ENCODE data around the gene POLR2B. TPM values are rescaled to one million over a fixed set of nuclear protein-coding genes. Genes with fewer than 3 reads are reported as not detected.
A peak's percentile ranks its signal among the peaks of the same experiment; 100 is the strongest.

The POLR2B gene
- total RNA-seq, 2 experiments from 2014 or later, result 70.0 to 72.5 TPM

DNA sequence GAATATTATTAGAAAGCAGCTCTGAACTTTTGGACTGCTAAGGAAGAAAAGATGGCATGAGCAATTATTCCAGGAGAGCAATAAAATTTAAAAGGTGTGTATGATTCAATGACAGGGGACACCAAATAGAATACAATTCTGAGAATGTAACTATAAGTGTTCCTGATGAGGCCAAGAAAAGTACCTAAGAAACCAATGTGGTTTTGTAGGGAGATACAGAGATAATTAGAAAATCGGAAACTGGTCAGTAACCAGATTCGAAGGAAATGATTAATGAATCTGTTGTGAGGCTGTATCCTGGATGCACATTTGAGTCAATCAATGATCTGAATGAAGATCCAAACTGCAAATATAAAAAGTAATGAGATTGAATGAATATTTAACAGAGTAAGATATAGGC is 7.3 kb upstream of the POLR2B start:
- H3K9me3 Mint-ChIP-seq, result no peaks in the 10 kb centered on the region

DNA sequence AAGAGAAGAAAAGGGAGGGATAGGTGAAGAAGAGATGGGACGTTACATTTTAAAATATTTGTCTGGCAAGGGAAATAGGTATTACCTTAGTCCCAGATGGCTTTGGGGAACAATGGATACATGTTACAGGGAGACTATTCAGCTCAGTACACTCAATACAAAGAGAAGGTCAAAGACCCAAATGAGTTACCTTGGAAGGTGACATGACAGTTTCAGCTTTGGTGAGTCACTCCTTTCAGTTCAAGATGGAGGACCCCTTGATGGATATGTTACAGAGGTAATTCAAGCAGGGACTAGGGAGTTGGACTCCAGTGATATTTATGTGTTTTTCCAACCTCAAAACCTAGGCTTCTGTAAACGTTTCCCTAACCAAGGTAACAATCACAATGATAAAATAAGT is 6.3 kb upstream of the POLR2B start:
- intact Hi-C loops (cut with DNase I, micrococcal nuclease), result loop anchor here in 1 of 2 experiments (10.0 kb wide), 2 partner anchors 538 to 1118 kb away; partner anchors contain the start of genes EXOC1, PAICS and PPAT
- Mint-ChIP-seq H3K4me3 (peak overlapping the region; percentile 54), H3K4me1 (ENCODE audit: low read depth) (peaks cover 38% of the 10 kb centered on the region), H3K36me3 (ENCODE audit: low read depth) (peaks cover 74% of the 10 kb centered on the region), H3K27me3 (no peaks in the 10 kb centered on the region), H3K27ac (peak overlapping the region; percentile 14), H3K9me3 (no peaks in the 10 kb centered on the region)
- no peak for ATAC-seq (ENCODE audit: poor library complexity)
- no peak overlapping the region for H3K27ac ChIP-seq (ENCODE audit: low read depth in 1 of 2, low read length in 2 of 2)
- no peak for TF ChIP-seq CTCF (IDR thresholded peaks at IDR 0.05)
- peaks cover 61% of the 10 kb centered on the region for H3K36me3 ChIP-seq (ENCODE audit: insufficient read depth, low read length)
- ChIA-PET POLR2A (no interaction called here), CTCF (no interaction called here)
- peaks cover 30% of the 10 kb centered on the region for H3K4me1 ChIP-seq (ENCODE audit: insufficient read depth, low read length)
- peaks cover 0 to 9% of the 10 kb centered on the region in 2 experiments for H3K9me3 ChIP-seq (ENCODE audit: control insufficient read depth in 1 of 2, insufficient read depth in 1 of 2, low read length in 2 of 2)
- H3K4me3 ChIP-seq (ENCODE audit: low read length), result no peak overlapping the region
- DNase-seq, result no peak
- no peaks in the 10 kb centered on the region for H3K27me3 ChIP-seq (ENCODE audit: control insufficient read depth in 1 of 2, insufficient read depth in 2 of 2, low read length in 2 of 2)

More for the DNA sequence above, 7.3 kb upstream of the POLR2B start:
- TF ChIP-seq CTCF (IDR thresholded peaks at IDR 0.05), result no peak
- Mint-ChIP-seq H3K36me3 (ENCODE audit: low read depth) (peaks cover 80% of the 10 kb centered on the region), H3K27ac (no peak overlapping the region), H3K4me1 (ENCODE audit: low read depth) (peaks cover 35% of the 10 kb centered on the region), H3K4me3 (no peak overlapping the region), H3K27me3 (no peaks in the 10 kb centered on the region)
- intact Hi-C loops (cut with DNase I, micrococcal nuclease), result loop anchor here in 1 of 2 experiments (10.0 kb wide), 2 partner anchors 537 to 1117 kb away; partner anchors contain the start of genes EXOC1, PAICS and PPAT
- ChIA-PET CTCF (no interaction called here), POLR2A (no interaction called here)
- Histone ChIP-seq H3K36me3 (ENCODE audit: insufficient read depth, low read length) (peaks cover 65% of the 10 kb centered on the region), H3K27ac (ENCODE audit: low read depth in 1 of 2, low read length in 2 of 2) (no peak overlapping the region), H3K9me3 (ENCODE audit: control insufficient read depth in 1 of 2, insufficient read depth in 1 of 2, low read length in 2 of 2) (peaks cover 0 to 9% of the 10 kb centered on the region in 2 experiments), H3K4me3 (ENCODE audit: low read length) (no peak overlapping the region), H3K27me3 (ENCODE audit: control insufficient read depth in 1 of 2, insufficient read depth in 2 of 2, low read length in 2 of 2) (no peaks in the 10 kb centered on the region), H3K4me1 (ENCODE audit: insufficient read depth, low read length) (peaks cover 23% of the 10 kb centered on the region)
- no peak for ATAC-seq (ENCODE audit: poor library complexity)
- no peak for DNase-seq

DNA sequence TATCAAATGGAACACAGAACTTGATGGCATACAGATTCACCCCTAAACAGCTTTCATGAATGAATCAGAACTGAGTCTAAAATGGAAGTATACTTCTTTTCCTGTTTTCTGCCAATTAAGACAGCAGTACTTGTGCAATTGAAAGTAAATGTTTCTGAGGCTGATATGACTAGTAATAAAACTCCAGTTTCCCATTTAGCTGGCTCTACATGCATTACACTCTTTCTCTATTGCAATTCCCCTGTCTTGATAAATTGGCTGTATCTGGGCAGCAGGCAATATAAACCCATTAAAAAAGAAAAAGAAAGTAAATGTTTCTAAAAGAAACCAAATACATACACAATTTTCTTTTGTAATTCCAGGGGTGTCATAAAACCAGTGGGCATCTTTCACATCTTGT is 5.9 kb upstream of the POLR2B start:
- Histone ChIP-seq H3K4me3 (ENCODE audit: low read length) (no peak overlapping the region), H3K36me3 (ENCODE audit: insufficient read depth, low read length) (peaks cover 57% of the 10 kb centered on the region), H3K27ac (ENCODE audit: low read depth in 1 of 2, low read length in 2 of 2) (no peak overlapping the region), H3K9me3 (ENCODE audit: control insufficient read depth in 1 of 2, insufficient read depth in 1 of 2, low read length in 2 of 2) (peaks cover 0 to 9% of the 10 kb centered on the region in 2 experiments), H3K4me1 (ENCODE audit: insufficient read depth, low read length) (peaks cover 30% of the 10 kb centered on the region), H3K27me3 (ENCODE audit: control insufficient read depth in 1 of 2, insufficient read depth in 2 of 2, low read length in 2 of 2) (no peaks in the 10 kb centered on the region)
- peak overlapping the region; percentile 7 for H3K4me3 Mint-ChIP-seq
- ATAC-seq (ENCODE audit: poor library complexity) (no peak), DNase-seq (no peak)
- CTCF ChIA-PET, result no interaction called here
- POLR2A ChIA-PET, result no interaction called here
- peaks cover 74% of the 10 kb centered on the region for H3K36me3 Mint-ChIP-seq (ENCODE audit: low read depth)
- H3K4me1 Mint-ChIP-seq (ENCODE audit: low read depth), result peaks cover 42% of the 10 kb centered on the region
- intact Hi-C loops (cut with DNase I, micrococcal nuclease), result loop anchor here in 1 of 2 experiments (10.0 kb wide), 2 partner anchors 538 to 1118 kb away; partner anchors contain the start of genes EXOC1, PAICS and PPAT
- no peak overlapping the region for H3K27ac Mint-ChIP-seq
- H3K9me3 Mint-ChIP-seq, result no peaks in the 10 kb centered on the region
- no peak for TF ChIP-seq CTCF (IDR thresholded peaks at IDR 0.05)
- no peaks in the 10 kb centered on the region for H3K27me3 Mint-ChIP-seq
